Activated T-cell treated with anti-CD3 and anti-CD28 coated beads, Interleukin-2, amount 50 U/mL, for 72 hours (primary cell): ENCODE results near the gene SHROOM3. TPM values are rescaled to one million over a fixed set of nuclear protein-coding genes. Genes with fewer than 3 reads are reported as not detected.

Experiments used
- ATAC-seq, 2 donors: fragments of 150-1000 bp; cut with Tn5 transposase; replicated peaks in 1 of 2; 2 replicates each; pipeline ENCODE4 v1.10.0; 2021; ENCODE audit warnings: moderate library complexity in 2 of 2, mild to moderate bottlenecking in 1 of 2
- DNase-seq, 2 donors: peaks; one replicate each; pipeline ENCODE4 v3.0.0; 2021 to 2022; ENCODE audit warnings: mixed read lengths in 1 of 2
- H3K27ac Mint-ChIP-seq: one replicate; pipeline ENCODE4 v1.8.0; 2022; ENCODE audit warnings: mild to moderate bottlenecking, moderate library complexity, mixed read lengths
- H3K27me3 Mint-ChIP-seq: one replicate; pipeline ENCODE4 v1.8.0; 2022; ENCODE audit warnings: low read depth, mixed read lengths
- H3K36me3 Mint-ChIP-seq, 2 donors: one replicate each; pipeline ENCODE4 v1.8.0; 2022; ENCODE audit warnings: mixed read lengths in 2 of 2, mild to moderate bottlenecking in 1 of 2; ENCODE audit not compliant: insufficient read depth in 2 of 2
- H3K4me1 Mint-ChIP-seq: one replicate; pipeline ENCODE4 v1.8.0; 2022; ENCODE audit warnings: low read depth, mixed read lengths
- H3K4me3 Mint-ChIP-seq, 2 donors: one replicate each; pipeline ENCODE4 v1.8.0; 2022; ENCODE audit warnings: mild to moderate bottlenecking in 2 of 2, mixed read lengths in 2 of 2, moderate library complexity in 2 of 2
- H3K9me3 Mint-ChIP-seq, 2 donors: one replicate each; pipeline ENCODE4 v1.8.0; 2022; ENCODE audit warnings: mixed read lengths in 2 of 2
- total RNA-seq, 2 donors: library from RNA; stranded (reverse); gene quantifications; one replicate each; pipeline ENCODE4 v1.2.3, GENCODE V29; 2022

The SHROOM3 gene
- total RNA-seq, 2 donors from 2014 or later = 0.09 to 0.10 TPM

- H3K27ac Mint-ChIP-seq = no peak overlapping the region
- ATAC-seq = peak; percentile 36 to 41
- no peak overlapping the region for H3K4me3 Mint-ChIP-seq
- H3K9me3 Mint-ChIP-seq = no peaks in the 10 kb centered on the region
- DNase-seq = no peak
- H3K4me1 Mint-ChIP-seq = peaks cover 7% of the 10 kb centered on the region
- H3K27me3 Mint-ChIP-seq = peaks cover 8% of the 10 kb centered on the region
- H3K36me3 Mint-ChIP-seq = no peaks in the 10 kb centered on the region
These were observed 346.9 kb downstream of the SHROOM3 start for GRCh38 chr4:76781698-76782595.

- no peak for ATAC-seq
- Mint-ChIP-seq H3K9me3 (no peaks in the 10 kb centered on the region), H3K36me3 (no peaks in the 10 kb centered on the region), H3K27ac (no peak overlapping the region), H3K4me1 (peaks cover 7% of the 10 kb centered on the region), H3K27me3 (peaks cover 8% of the 10 kb centered on the region), H3K4me3 (no peak overlapping the region)
- no peak for DNase-seq
These were observed 347.8 kb downstream of the SHROOM3 start for GRCh38 chr4:76782837-76783236.

- no peak overlapping the region for H3K27ac Mint-ChIP-seq
- ATAC-seq (no peak), DNase-seq (no peak)
- H3K36me3 Mint-ChIP-seq = no peaks in the 10 kb centered on the region
- H3K9me3 Mint-ChIP-seq = peaks cover 0 to under 1% of the 10 kb centered on the region in 2 donors
- peaks cover 8% of the 10 kb centered on the region for H3K27me3 Mint-ChIP-seq
- no peak overlapping the region for H3K4me3 Mint-ChIP-seq
- peaks cover 7% of the 10 kb centered on the region for H3K4me1 Mint-ChIP-seq
These were observed 348.8 kb downstream of the SHROOM3 start for GRCh38 chr4:76783836-76784235.

GRCh38 chr4:76784237-76784636, 349.2 kb downstream of the SHROOM3 start:
- no peak for ATAC-seq
- H3K9me3 Mint-ChIP-seq = peaks cover 0 to 4% of the 10 kb centered on the region in 2 donors
- H3K36me3 Mint-ChIP-seq = peaks cover 2 to 3% of the 10 kb centered on the region in 2 donors
- DNase-seq = no peak
- no peak overlapping the region for H3K27ac Mint-ChIP-seq
- peaks cover 7% of the 10 kb centered on the region for H3K4me1 Mint-ChIP-seq
- peaks cover 8% of the 10 kb centered on the region for H3K27me3 Mint-ChIP-seq
- no peak overlapping the region for H3K4me3 Mint-ChIP-seq

GRCh38 chr4:76787898-76788297, 352.9 kb downstream of the SHROOM3 start:
- H3K4me3 Mint-ChIP-seq = no peak overlapping the region
- H3K9me3 Mint-ChIP-seq = peaks cover 3 to 9% of the 10 kb centered on the region in 2 donors
- H3K4me1 Mint-ChIP-seq = no peaks in the 10 kb centered on the region
- H3K27ac Mint-ChIP-seq = no peak overlapping the region
- no peaks in the 10 kb centered on the region for H3K27me3 Mint-ChIP-seq
- DNase-seq (no peak), ATAC-seq (peak; percentile 53 to 60)
- H3K36me3 Mint-ChIP-seq = peaks cover 2 to 5% of the 10 kb centered on the region in 2 donors

- peaks cover 2 to 5% of the 10 kb centered on the region in 2 donors for H3K36me3 Mint-ChIP-seq
These were observed 355.3 kb downstream of the SHROOM3 start for GRCh38 chr4:76790377-76790776.

GRCh38 chr4:76791479-76791878, 356.4 kb downstream of the SHROOM3 start:
- Mint-ChIP-seq H3K4me1 (no peaks in the 10 kb centered on the region), H3K9me3 (peaks cover 3 to 9% of the 10 kb centered on the region in 2 donors), H3K4me3 (no peak overlapping the region), H3K27ac (no peak overlapping the region), H3K36me3 (peaks cover 2 to 5% of the 10 kb centered on the region in 2 donors), H3K27me3 (no peaks in the 10 kb centered on the region)
- ATAC-seq (no peak), DNase-seq (no peak)

More at GRCh38 chr4:76790377-76790776, 355.3 kb downstream of the SHROOM3 start:
- H3K27ac Mint-ChIP-seq = no peak overlapping the region
- no peak for DNase-seq
- H3K9me3 Mint-ChIP-seq = peaks cover 3 to 9% of the 10 kb centered on the region in 2 donors
- no peak overlapping the region for H3K4me3 Mint-ChIP-seq
- no peaks in the 10 kb centered on the region for H3K27me3 Mint-ChIP-seq
- ATAC-seq = no peak
- no peaks in the 10 kb centered on the region for H3K4me1 Mint-ChIP-seq

GRCh38 chr4:76792418-76792817, 357.4 kb downstream of the SHROOM3 start:
- peaks cover 3 to 9% of the 10 kb centered on the region in 2 donors for H3K9me3 Mint-ChIP-seq
- H3K27ac Mint-ChIP-seq = no peak overlapping the region
- peaks cover 2 to 5% of the 10 kb centered on the region in 2 donors for H3K36me3 Mint-ChIP-seq
- ATAC-seq (no peak), DNase-seq (no peak)
- H3K4me3 Mint-ChIP-seq = no peak overlapping the region
- no peaks in the 10 kb centered on the region for H3K4me1 Mint-ChIP-seq
- H3K27me3 Mint-ChIP-seq = peaks cover 2% of the 10 kb centered on the region

- H3K36me3 Mint-ChIP-seq = no peaks in the 10 kb centered on the region
- H3K27ac Mint-ChIP-seq = no peak overlapping the region
- no peaks in the 10 kb centered on the region for H3K9me3 Mint-ChIP-seq
- DNase-seq (no peak), ATAC-seq (no peak)
- H3K27me3 Mint-ChIP-seq = peaks cover 29% of the 10 kb centered on the region
- H3K4me1 Mint-ChIP-seq = peaks cover 12% of the 10 kb centered on the region
- H3K4me3 Mint-ChIP-seq = no peak overlapping the region
These were observed 360.2 kb downstream of the SHROOM3 start for GRCh38 chr4:76795243-76795642.

GRCh38 chr4:76799140-76799539, 364.1 kb downstream of the SHROOM3 start:
- Mint-ChIP-seq H3K4me1 (peaks cover 12% of the 10 kb centered on the region), H3K4me3 (no peak overlapping the region), H3K36me3 (no peaks in the 10 kb centered on the region), H3K27me3 (peaks cover 46% of the 10 kb centered on the region), H3K9me3 (no peaks in the 10 kb centered on the region), H3K27ac (no peak overlapping the region)
- DNase-seq (no peak), ATAC-seq (no peak)

GRCh38 chr4:76799718-76800117, 364.7 kb downstream of the SHROOM3 start:
- no peaks in the 10 kb centered on the region for H3K9me3 Mint-ChIP-seq
- H3K27me3 Mint-ChIP-seq = peaks cover 50% of the 10 kb centered on the region
- H3K27ac Mint-ChIP-seq = no peak overlapping the region
- ATAC-seq (peak; percentile 44 to 69), DNase-seq (no peak)
- no peaks in the 10 kb centered on the region for H3K36me3 Mint-ChIP-seq
- no peak overlapping the region for H3K4me3 Mint-ChIP-seq
- H3K4me1 Mint-ChIP-seq = peaks cover 12% of the 10 kb centered on the region

GRCh38 chr4:76800902-76801301, 365.9 kb downstream of the SHROOM3 start:
- Mint-ChIP-seq H3K4me1 (peaks cover 12% of the 10 kb centered on the region), H3K4me3 (no peak overlapping the region), H3K9me3 (no peaks in the 10 kb centered on the region), H3K27me3 (peaks cover 52% of the 10 kb centered on the region), H3K27ac (no peak overlapping the region), H3K36me3 (no peaks in the 10 kb centered on the region)
- DNase-seq (no peak), ATAC-seq (peak; percentile 34 to 76)

- Mint-ChIP-seq H3K4me3 (no peak overlapping the region), H3K4me1 (peaks cover 12% of the 10 kb centered on the region), H3K9me3 (no peaks in the 10 kb centered on the region), H3K27me3 (peaks cover 52% of the 10 kb centered on the region), H3K36me3 (peaks cover 0 to 2% of the 10 kb centered on the region in 2 donors), H3K27ac (no peak overlapping the region)
- no peak for ATAC-seq
- DNase-seq = no peak
These were observed 366.7 kb downstream of the SHROOM3 start for GRCh38 chr4:76801621-76802235.
